Cardiac muscle cell (in vitro differentiated cells and primary cell): ENCODE data around the gene BTNL9. TPM values are rescaled to one million over a fixed set of nuclear protein-coding genes. Genes with fewer than 3 reads are reported as not detected.
"Not testable (repeated sequence)": the region's sequence is repeated elsewhere in the genome, so short reads cannot be mapped to it uniquely, and the experiment has no call there.

Experiments
- DNase-seq, 2 donors: peaks; one replicate each; pipeline versions ENCODE4 v3.0.0 to v3.0.0-alpha.2; 2010 to 2017; ENCODE audit warnings: low read depth in 1 of 2, low spot score in 1 of 2
- H3K27ac ChIP-seq: fragments of 200-600 bp; sonication (generic); 2 replicates; pipeline ENCODE4 v1.5.1; 2016
- H3K27me3 ChIP-seq: fragments of 200-600 bp; sonication (generic); 2 replicates; pipeline ENCODE4 v1.6.0; 2016; ENCODE audit warnings: control low read depth
- H3K36me3 ChIP-seq: fragments of 200-600 bp; sonication (generic); 2 replicates; pipeline ENCODE4 v1.5.1; 2016; ENCODE audit warnings: control low read depth
- H3K4me1 ChIP-seq: fragments of 200-600 bp; sonication (generic); 2 replicates; pipeline ENCODE4 v1.8.1; 2017; ENCODE audit warnings: low read depth, mild to moderate bottlenecking, mixed run types
- H3K4me3 ChIP-seq: fragments of 200-600 bp; sonication (generic); 2 replicates; pipeline ENCODE4 v1.5.1; 2016; ENCODE audit warnings: mild to moderate bottlenecking
- H3K9me3 ChIP-seq: fragments of 200-600 bp; sonication (generic); 2 replicates; pipeline ENCODE4 v1.5.1; 2017; ENCODE audit warnings: low read depth, mild to moderate bottlenecking, control low read depth
- polyA plus RNA-seq: library from polyadenylated mRNA; unstranded; fragments of >200 nt; fragmentation: Nextera tagmentation; extraction: Ambion mirVana; gene quantifications from 2 replicates; pipeline ENCODE4 v1.2.1, GENCODE V29; 2016
- total RNA-seq: library from RNA; depleted of rRNA; stranded (reverse); fragments of >200 nt; gene quantifications from 2 replicates; pipeline ENCODE4 v1.2.3, GENCODE V29; 2016
- TF ChIP-seq, protein P1 (sequence below): IDR thresholded peaks from 2 replicates; pipeline ENCODE4 v1.5.1; 2012; ENCODE audit warnings: low read depth, mild to moderate bottlenecking, low read length

BTNL9 gene
- total and polyA plus RNA-seq, 2 experiments from 2014 or later = not detected

DNA sequence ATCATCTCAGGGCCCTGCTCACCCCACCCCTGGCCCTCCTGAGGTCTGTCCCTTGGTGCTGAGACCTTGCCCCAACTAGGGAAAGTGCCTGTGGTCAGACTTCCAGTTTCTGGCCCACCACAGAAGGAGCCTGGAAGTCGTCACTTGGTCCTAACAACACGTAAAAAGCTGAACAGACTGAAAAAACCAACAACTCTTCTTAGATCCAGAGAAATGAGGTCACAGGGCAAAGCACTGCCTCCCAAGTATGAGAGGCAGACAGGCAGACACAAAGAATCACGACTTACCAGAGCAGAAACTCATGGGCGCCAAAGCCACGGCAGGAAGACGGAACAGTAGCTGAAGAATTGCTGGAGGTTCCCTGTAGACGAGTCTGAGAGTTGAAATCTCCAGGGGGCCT, 52.4 kb downstream of the BTNL9 start:
- Histone ChIP-seq H3K27me3 (no peaks in the 10 kb centered on the region), H3K36me3 (no peaks in the 10 kb centered on the region), H3K4me1 (no peaks in the 10 kb centered on the region), H3K27ac (no peak overlapping the region), H3K9me3 (no peaks in the 10 kb centered on the region), H3K4me3 (no peak overlapping the region)
- TF ChIP-seq, protein P1, sequence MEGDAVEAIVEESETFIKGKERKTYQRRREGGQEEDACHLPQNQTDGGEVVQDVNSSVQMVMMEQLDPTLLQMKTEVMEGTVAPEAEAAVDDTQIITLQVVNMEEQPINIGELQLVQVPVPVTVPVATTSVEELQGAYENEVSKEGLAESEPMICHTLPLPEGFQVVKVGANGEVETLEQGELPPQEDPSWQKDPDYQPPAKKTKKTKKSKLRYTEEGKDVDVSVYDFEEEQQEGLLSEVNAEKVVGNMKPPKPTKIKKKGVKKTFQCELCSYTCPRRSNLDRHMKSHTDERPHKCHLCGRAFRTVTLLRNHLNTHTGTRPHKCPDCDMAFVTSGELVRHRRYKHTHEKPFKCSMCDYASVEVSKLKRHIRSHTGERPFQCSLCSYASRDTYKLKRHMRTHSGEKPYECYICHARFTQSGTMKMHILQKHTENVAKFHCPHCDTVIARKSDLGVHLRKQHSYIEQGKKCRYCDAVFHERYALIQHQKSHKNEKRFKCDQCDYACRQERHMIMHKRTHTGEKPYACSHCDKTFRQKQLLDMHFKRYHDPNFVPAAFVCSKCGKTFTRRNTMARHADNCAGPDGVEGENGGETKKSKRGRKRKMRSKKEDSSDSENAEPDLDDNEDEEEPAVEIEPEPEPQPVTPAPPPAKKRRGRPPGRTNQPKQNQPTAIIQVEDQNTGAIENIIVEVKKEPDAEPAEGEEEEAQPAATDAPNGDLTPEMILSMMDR = no peak
- DNase-seq = no peak

DNA sequence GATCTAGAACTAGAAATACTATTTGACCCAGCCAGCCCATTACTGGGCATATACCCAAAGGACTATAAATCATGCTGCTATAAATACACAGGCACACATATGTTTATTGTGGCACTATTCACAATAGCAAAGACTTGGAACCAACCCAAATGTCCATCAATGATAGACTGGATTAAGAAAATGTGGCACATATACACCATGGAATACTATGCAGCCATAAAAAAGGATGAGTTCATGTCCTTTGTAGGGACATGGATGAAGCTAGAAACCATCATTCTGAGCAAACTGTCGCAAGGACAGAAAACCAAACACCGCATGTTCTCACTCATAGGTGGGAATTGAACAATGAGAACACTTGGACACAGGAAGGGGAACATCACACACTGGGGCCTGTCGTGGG, 55.1 kb downstream of the BTNL9 start:
- H3K27ac ChIP-seq, DNase-seq, H3K36me3 ChIP-seq, H3K4me1 ChIP-seq, H3K4me3 ChIP-seq, H3K9me3 ChIP-seq: not testable (repeated sequence)
- peaks cover 15% of the 10 kb centered on the region for H3K27me3 ChIP-seq

DNA sequence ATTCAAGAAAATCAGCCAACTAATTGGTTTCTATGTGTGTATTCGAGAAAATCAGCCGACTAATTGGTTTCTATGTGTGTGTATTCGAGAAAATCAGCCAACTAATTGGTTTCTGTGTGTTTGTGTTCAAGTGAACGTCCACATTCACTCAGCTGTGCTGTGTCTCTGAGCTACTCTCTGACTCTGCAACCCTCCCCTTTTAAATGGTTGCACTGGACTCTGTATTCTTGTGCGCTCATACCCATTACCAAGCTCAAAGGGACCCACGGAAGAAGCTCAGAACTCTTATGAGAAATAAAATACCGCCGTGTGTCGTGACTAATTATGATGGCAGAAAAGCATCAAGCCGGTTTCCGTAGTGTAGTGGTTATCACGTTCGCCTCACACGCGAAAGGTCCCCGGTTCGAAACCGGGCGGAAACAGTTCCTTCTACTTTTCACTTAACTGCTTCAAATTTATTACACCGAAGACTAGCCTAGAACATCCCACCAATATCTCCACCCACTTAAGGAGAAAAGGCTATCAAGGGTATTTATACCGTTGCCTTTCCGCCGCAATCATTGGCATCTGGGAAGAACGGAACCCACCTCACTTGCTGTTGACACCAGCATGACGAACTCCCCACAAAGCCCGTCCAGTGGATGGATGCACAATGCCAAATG, 56.8 kb downstream of the BTNL9 start:
- DNase-seq, H3K36me3 ChIP-seq, H3K4me1 ChIP-seq, H3K4me3 ChIP-seq, H3K27ac ChIP-seq, H3K9me3 ChIP-seq: not testable (repeated sequence)
- peaks cover 22% of the 10 kb centered on the region for H3K27me3 ChIP-seq

DNA sequence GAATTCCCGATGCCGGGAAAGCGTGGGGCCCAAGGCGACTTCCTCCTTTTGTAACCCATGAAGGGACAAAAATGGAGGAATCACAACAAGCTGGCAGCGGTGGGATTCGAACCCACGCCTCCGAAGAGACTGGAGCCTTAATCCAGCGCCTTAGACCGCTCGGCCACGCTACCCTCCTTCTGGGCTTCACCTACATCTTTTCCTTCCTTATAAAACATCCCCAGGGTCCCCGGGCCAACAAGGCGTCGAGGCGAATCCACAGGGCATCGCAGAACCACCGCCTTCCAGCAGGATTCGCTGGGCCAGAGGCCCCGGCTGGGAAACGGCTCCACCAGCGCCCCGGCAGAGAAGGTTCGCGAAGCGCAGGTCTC, 57.3 kb downstream of the BTNL9 start:
- not testable (repeated sequence) for H3K4me1 ChIP-seq, DNase-seq, H3K9me3 ChIP-seq, H3K36me3 ChIP-seq, H3K27ac ChIP-seq, H3K4me3 ChIP-seq
- H3K27me3 ChIP-seq = peaks cover 22% of the 10 kb centered on the region

DNA sequence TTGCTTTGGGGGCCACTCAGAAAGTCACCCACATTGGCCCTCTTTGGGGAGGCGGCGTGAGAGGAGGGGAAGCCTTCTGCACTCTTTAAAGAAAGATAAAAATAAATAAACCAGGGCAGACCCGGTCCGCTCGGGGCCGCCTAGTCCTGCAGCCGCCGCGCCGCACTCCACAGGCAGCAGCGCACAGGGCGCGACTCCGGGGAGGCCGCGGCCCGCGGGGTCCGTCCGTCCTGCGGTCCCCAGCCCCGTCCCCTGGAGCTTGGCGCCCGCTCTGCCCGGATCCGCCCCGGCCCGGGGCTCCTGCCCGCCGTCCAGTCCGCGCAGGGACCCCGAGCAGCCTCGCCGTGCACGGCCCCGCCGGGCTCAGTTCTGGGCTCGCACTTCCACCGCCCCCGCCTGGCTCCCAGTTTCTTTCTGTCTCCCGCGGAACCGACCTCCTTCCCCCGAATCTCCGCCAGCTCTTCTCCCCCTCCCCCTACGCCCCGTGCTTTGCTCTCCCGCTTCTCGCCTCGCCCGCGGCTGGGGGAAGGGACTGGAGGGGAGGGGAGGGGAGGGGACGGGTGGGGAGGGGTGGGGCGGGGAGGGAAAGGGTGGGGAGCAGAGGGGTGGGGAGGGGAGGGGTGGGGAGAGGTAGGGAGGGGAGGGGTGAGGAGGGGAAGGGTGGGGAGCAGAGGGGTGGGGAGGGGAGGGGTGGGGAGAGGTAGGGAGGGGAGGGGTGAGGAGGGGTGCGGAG, 57.9 kb downstream of the BTNL9 start:
- DNase-seq, H3K27ac ChIP-seq: not testable (repeated sequence)

DNA sequence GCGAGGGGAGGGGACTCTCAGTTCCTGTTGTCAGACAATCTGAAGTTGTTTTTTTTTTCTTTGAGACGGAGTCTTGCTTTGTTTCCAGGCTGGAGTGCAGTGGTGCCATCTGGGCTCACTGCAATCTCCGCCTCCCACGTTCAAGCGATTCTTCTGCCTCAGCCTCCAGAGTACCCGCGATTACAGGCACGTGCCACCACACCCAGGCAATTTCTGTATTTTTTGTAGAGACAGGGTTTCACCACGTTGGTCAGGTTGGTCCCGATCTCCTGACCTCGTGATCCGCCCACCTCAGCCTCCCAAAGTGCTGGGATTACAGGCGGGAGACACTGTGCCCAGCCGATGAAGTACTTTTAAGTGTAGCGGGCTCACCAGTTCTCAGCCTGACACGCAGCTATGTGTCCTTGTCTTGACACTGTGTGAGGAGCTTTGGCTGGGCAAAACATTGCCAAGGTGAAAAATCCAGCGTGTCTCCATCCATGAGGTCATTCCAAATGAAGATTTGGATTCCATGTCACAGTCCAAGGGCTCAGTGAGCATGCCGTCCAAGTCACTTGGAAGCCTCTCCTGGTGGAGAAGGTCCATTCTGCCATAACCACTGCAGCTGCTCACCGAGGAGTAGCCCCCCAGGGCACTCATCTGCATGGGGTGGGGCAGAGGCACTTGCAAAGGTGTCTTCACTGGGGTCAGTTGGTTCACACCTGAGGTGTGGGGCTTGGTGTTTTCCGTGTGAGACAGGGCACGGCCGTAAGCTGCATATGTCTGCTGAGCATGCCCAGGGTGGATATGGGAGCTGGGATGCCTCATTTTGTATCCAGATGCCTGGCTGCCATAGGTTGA, 58.9 kb downstream of the BTNL9 start:
- Histone ChIP-seq H3K27ac (no peak overlapping the region), H3K36me3 (no peaks in the 10 kb centered on the region), H3K9me3 (no peaks in the 10 kb centered on the region), H3K27me3 (peaks cover 22% of the 10 kb centered on the region), H3K4me1 (no peaks in the 10 kb centered on the region), H3K4me3 (no peak overlapping the region)
- TF ChIP-seq, protein P1 = no peak
- DNase-seq = no peak

More for the DNA sequence above, 57.9 kb downstream of the BTNL9 start:
- H3K9me3 ChIP-seq, H3K4me3 ChIP-seq, H3K36me3 ChIP-seq, H3K4me1 ChIP-seq: not testable (repeated sequence)
- H3K27me3 ChIP-seq = peaks cover 22% of the 10 kb centered on the region

DNA sequence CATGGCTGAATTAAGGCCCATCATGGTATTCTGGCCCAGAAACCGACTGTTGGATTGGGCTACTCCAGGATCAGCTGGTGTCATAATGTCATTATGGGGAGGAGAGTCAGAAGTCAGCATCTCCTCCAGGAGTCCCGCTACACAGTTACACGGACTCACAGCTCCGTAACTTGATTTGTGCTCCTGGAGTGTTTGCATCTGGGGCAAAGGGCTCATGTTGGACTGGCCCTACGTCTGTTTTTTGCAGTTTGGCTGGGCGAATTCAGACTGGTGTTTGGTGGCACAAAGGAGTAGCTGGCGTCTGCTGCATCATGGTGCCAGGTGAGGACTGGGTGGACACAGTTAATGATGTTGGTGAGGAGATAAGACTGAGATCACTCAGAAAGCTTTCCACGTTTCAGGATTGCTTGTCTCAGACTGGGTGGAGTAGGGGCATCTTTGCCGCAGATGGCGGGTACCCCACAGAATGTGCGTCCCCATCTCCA, 59.6 kb downstream of the BTNL9 start:
- H3K9me3 ChIP-seq = no peaks in the 10 kb centered on the region
- peaks cover 27% of the 10 kb centered on the region for H3K27me3 ChIP-seq
- H3K4me3 ChIP-seq = no peak overlapping the region
- H3K4me1 ChIP-seq = no peaks in the 10 kb centered on the region
- TF ChIP-seq, protein P1 = no peak
- no peak for DNase-seq
- no peaks in the 10 kb centered on the region for H3K36me3 ChIP-seq
- H3K27ac ChIP-seq = no peak overlapping the region
